Measurements from ENCODE around the gene ATRN.
A peak's percentile ranks its signal among the peaks of the same experiment; 100 is the strongest.

Gene ATRN

GRCh38 chr20:3693376-3693775 lies 222.6 kb downstream of the ATRN start:
- no peak for TF ChIP-seq CTCF (IDR thresholded peaks at IDR 0.05; ENCODE audit: low read depth, low read length)
- no peak overlapping the region for H3K4me3 ChIP-seq (ENCODE audit: low read depth, low read length)

GRCh38 chr20:3694864-3695263 lies 224.0 kb downstream of the ATRN start:
- no peak for TF ChIP-seq CTCF (IDR thresholded peaks at IDR 0.05; ENCODE audit: low read depth, low read length)
- no peak overlapping the region for H3K4me3 ChIP-seq (ENCODE audit: low read depth, low read length)

GRCh38 chr20:3696200-3696599 lies 225.4 kb downstream of the ATRN start:
- TF ChIP-seq CTCF (IDR thresholded peaks at IDR 0.05; ENCODE audit: low read depth, low read length): peak; percentile 47
- H3K4me3 ChIP-seq (ENCODE audit: low read depth, low read length): no peak overlapping the region

- H3K4me3 ChIP-seq (ENCODE audit: low read depth, low read length): no peak overlapping the region
- TF ChIP-seq CTCF (IDR thresholded peaks at IDR 0.05; ENCODE audit: low read depth, low read length): no peak
Observed at GRCh38 chr20:3696745-3697587, 226.1 kb downstream of the ATRN start.

- no peak for TF ChIP-seq CTCF (IDR thresholded peaks at IDR 0.05; ENCODE audit: low read depth, low read length)
Observed at GRCh38 chr20:3697588-3698305, 226.9 kb downstream of the ATRN start.

GRCh38 chr20:3698591-3699001 lies 227.8 kb downstream of the ATRN start:
- TF ChIP-seq CTCF (IDR thresholded peaks at IDR 0.05; ENCODE audit: low read depth, low read length): no peak
- no peak overlapping the region for H3K4me3 ChIP-seq (ENCODE audit: low read depth, low read length)

More at GRCh38 chr20:3697588-3698305, 226.9 kb downstream of the ATRN start:
- H3K4me3 ChIP-seq (ENCODE audit: low read depth, low read length): no peak overlapping the region

- no peak overlapping the region for H3K4me3 ChIP-seq (ENCODE audit: low read depth, low read length)
- TF ChIP-seq CTCF (IDR thresholded peaks at IDR 0.05; ENCODE audit: low read depth, low read length): no peak
Observed at GRCh38 chr20:3699037-3699436, 228.2 kb downstream of the ATRN start.
